Tibial artery (tissue), 4 donors: Measurements from ENCODE around the gene RAB14.

Experiments
- DNase-seq, 2 donors: peaks; one replicate each; pipeline ENCODE4 v3.0.0-alpha.2; 2019
- H3K27ac ChIP-seq, 2 donors: fragments of 200-600 bp; sonication (generic) in 1 of 2; 1 replicate in 1 of 2; 2 replicates in 1 of 2; pipeline ENCODE4 v1.5.1; 2018 to 2019; ENCODE audit warnings: mild to moderate bottlenecking in 1 of 2
- H3K27me3 ChIP-seq, 2 donors: fragments of 200-600 bp; sonication (generic) in 1 of 2; one replicate each; pipeline versions ENCODE4 v1.5.1 to v1.6.0; 2016 to 2019
- H3K36me3 ChIP-seq, 3 donors: fragments of 200-600 bp; sonication (generic) in 2 of 3; one replicate each; pipeline ENCODE4 v1.5.1; 2016 to 2019; ENCODE audit warnings: mild to moderate bottlenecking in 2 of 3
- H3K4me1 ChIP-seq, 4 donors: fragments of 200-600 bp; sonication (generic) in 2 of 4; 1 replicate in 3 of 4; 2 replicates in 1 of 4; pipeline ENCODE4 v1.5.1; 2016 to 2019
- H3K4me3 ChIP-seq, 2 donors: fragments of 200-600 bp; sonication (generic) in 1 of 2; 1 replicate in 1 of 2; 2 replicates in 1 of 2; pipeline ENCODE4 v1.5.1; 2018 to 2019; ENCODE audit warnings: mild to moderate bottlenecking in 2 of 2
- H3K9me3 ChIP-seq, 3 donors: fragments of 200-600 bp; sonication (generic) in 1 of 3; one replicate each; pipeline ENCODE4 v1.5.1; 2016 to 2019
- intact Hi-C: fragments of 100-400 bp; cut with DNase I; formaldehyde crosslinking; loops from one replicate; pipeline ENCODE4 v1.15.0; 2023; ENCODE audit warnings: low total_unique reads
- TF ChIP-seq, protein P1 (sequence below), 2 experiments: fragments of 200-600 bp in 1 of 2; fragments of 450-650 bp in 1 of 2; IDR thresholded peaks; one replicate each; pipeline ENCODE4 v1.5.1; 2017 to 2019; ENCODE audit warnings: antibody characterized with exemption in 2 of 2, mild to moderate bottlenecking in 1 of 2, moderate library complexity in 1 of 2

RAB14 gene

DNA sequence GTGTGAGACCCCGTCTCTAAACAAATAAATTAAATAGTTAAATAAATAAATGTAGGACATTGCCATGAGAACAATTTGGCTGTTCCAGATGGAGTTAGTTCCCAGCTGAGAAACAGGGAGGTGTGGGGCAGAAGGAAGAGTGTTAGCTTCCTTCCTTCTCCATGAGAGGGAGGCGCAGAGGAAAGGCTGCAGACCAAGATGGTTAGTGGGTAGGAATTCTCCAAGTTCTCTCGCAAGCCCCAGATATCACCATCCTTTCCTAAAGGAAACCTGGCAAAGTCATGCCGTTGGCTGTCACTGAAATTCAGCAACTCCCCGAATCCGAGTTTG lies 33.1 kb upstream of the RAB14 start:
- no peak for DNase-seq
- Histone ChIP-seq H3K27ac (no peak overlapping the region), H3K9me3 (no peaks in the 10 kb centered on the region), H3K27me3 (no peaks in the 10 kb centered on the region), H3K4me1 (no peaks in the 10 kb centered on the region), H3K36me3 (peaks cover 0 to 13% (median 0%) of the 10 kb centered on the region in 3 donors), H3K4me3 (no peak overlapping the region)
- TF ChIP-seq, protein P1, sequence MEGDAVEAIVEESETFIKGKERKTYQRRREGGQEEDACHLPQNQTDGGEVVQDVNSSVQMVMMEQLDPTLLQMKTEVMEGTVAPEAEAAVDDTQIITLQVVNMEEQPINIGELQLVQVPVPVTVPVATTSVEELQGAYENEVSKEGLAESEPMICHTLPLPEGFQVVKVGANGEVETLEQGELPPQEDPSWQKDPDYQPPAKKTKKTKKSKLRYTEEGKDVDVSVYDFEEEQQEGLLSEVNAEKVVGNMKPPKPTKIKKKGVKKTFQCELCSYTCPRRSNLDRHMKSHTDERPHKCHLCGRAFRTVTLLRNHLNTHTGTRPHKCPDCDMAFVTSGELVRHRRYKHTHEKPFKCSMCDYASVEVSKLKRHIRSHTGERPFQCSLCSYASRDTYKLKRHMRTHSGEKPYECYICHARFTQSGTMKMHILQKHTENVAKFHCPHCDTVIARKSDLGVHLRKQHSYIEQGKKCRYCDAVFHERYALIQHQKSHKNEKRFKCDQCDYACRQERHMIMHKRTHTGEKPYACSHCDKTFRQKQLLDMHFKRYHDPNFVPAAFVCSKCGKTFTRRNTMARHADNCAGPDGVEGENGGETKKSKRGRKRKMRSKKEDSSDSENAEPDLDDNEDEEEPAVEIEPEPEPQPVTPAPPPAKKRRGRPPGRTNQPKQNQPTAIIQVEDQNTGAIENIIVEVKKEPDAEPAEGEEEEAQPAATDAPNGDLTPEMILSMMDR (IDR thresholded peaks at IDR 0.05): no peak
- intact Hi-C loops: no loop called here

DNA sequence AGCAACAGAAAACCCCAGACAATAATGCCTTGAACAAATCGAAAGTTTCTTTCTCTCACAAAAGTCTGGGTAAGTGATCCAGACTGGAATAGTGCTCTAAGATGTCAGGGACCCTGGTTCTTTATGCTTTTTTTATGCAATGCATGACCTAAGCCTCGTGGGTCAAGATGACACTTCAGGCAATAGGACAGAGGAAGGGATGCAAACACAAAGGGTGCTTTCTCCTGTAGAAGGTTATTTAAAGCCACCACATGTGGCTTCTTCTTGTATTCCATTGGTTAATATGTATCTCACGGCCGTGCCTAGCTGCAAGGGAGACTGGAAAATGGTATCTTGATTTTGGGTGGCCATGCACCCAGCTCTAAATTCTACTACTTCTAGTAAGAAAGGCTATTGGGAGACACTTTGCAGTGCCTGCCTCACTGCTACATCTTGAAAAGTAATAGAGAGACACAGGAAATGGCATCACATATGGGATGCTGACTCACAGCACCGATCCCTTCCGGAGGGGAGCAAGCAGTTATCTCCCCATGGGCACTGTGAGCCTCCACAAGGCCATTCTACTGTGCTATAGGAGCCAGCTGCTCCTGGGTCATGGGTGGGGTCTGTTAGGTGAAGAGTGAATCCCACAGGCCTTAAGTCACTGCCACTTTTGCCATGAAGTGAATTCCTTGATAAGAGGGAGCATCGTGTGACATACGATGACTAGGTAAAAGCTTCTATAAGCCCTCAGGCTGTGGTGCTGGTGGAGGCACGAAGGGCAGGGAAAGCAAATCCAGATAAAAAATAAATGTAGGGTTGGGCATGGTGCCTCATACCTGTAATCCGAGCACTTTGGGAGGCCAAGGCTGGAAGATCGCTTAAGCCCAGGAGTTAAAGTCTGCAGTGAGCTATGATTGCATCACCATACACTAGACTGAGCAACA lies 32.5 kb upstream of the RAB14 start:
- Histone ChIP-seq H3K27ac (no peak overlapping the region), H3K9me3 (no peaks in the 10 kb centered on the region), H3K36me3 (peaks cover 0 to 13% (median 0%) of the 10 kb centered on the region in 3 donors), H3K4me3 (no peak overlapping the region), H3K27me3 (no peaks in the 10 kb centered on the region), H3K4me1 (no peaks in the 10 kb centered on the region)
- intact Hi-C loops: no loop called here
- TF ChIP-seq, protein P1 (IDR thresholded peaks at IDR 0.05): no peak
- DNase-seq: no peak

- TF ChIP-seq, protein P1 (IDR thresholded peaks at IDR 0.05): no peak
- Histone ChIP-seq H3K4me1 (no peaks in the 10 kb centered on the region), H3K27me3 (no peaks in the 10 kb centered on the region), H3K36me3 (peaks cover 0 to 9% (median 0%) of the 10 kb centered on the region in 3 donors), H3K9me3 (no peaks in the 10 kb centered on the region), H3K27ac (no peak overlapping the region), H3K4me3 (no peak overlapping the region)
- intact Hi-C loops: no loop called here
- DNase-seq: no peak
Measured at GRCh38 chr9:121232251-121232650, 30.6 kb upstream of the RAB14 start.

GRCh38 chr9:121230256-121230655 lies 28.6 kb upstream of the RAB14 start:
- Histone ChIP-seq H3K4me3 (no peak overlapping the region), H3K36me3 (peaks cover 0 to 9% (median 0%) of the 10 kb centered on the region in 3 donors), H3K27ac (no peak overlapping the region), H3K4me1 (no peaks in the 10 kb centered on the region), H3K27me3 (no peaks in the 10 kb centered on the region), H3K9me3 (no peaks in the 10 kb centered on the region)
- DNase-seq: no peak
- intact Hi-C loops: no loop called here
- TF ChIP-seq, protein P1 (IDR thresholded peaks at IDR 0.05): no peak

GRCh38 chr9:121227862-121228261 lies 26.2 kb upstream of the RAB14 start:
- Histone ChIP-seq H3K27ac (no peak overlapping the region), H3K9me3 (no peaks in the 10 kb centered on the region), H3K27me3 (no peaks in the 10 kb centered on the region), H3K4me3 (no peak overlapping the region), H3K36me3 (peaks cover 0 to 9% (median 0%) of the 10 kb centered on the region in 3 donors), H3K4me1 (no peaks in the 10 kb centered on the region)
- intact Hi-C loops: loop anchor here (5.0 kb wide), 1 partner anchor 174 kb away; no protein-coding TSS in a partner anchor
- DNase-seq: no peak
- TF ChIP-seq, protein P1 (IDR thresholded peaks at IDR 0.05): no peak
